RWPE1 (cell line): ENCODE data around the gene SLC36A2.
"Not testable (repeated sequence)": the region's sequence is repeated elsewhere in the genome, so short reads cannot be mapped to it uniquely, and the experiment has no call there.

Experiments
- CTCF ChIA-PET: fragments of 350-600 bp; sonication (Branson Sonifier 250); formaldehyde crosslinking; extraction: SDS; loops from one replicate; lab custom pipeline; 2021; lab: Yijun Ruan, JAX
- POLR2A ChIA-PET: fragments of 400-600 bp; formaldehyde crosslinking; extraction: SDS; loops from one replicate; lab custom pipeline; 2020; ENCODE audit warnings: antibody characterized with exemption; ENCODE audit not compliant: low non-redundant PET; lab: Yijun Ruan, JAX
- DNase-seq: peaks from one replicate; pipeline ENCODE4 v3.0.0; 2012; ENCODE audit warnings: low spot score
- H3K27ac ChIP-seq: fragments of 450-650 bp; 2 replicates; pipeline ENCODE4 v1.5.1; 2017
- TF ChIP-seq, protein P1 (sequence below): fragments of 450-650 bp; conservative IDR thresholded peaks from 2 replicates; pipeline ENCODE4 v1.5.1; 2017; ENCODE audit warnings: low read depth, mild to moderate bottlenecking

The SLC36A2 gene

DNA sequence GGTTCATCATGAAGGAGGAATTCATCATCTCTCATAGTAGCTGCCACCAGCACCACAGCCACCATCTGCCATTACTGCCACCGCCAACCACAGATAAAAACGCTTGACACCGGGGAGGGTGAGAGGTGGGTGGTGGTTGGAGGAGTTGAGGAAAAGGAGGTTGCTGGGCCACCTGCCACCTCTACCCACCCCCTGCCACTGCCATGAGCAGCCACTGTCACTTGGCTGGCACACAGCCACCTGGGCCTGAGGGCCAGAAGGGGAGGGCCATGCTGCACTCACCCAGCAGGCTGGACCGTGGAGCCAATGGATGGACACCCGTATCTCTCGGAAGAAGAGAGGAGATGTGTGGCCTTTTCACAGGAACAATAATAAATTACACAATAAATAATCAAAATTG lies 31.3 kb upstream of the SLC36A2 start:
- DNase-seq, result no peak
- H3K27ac ChIP-seq, result no peak overlapping the region
- ChIA-PET CTCF (no interaction called here), POLR2A (no interaction called here)
- TF ChIP-seq, protein P1, sequence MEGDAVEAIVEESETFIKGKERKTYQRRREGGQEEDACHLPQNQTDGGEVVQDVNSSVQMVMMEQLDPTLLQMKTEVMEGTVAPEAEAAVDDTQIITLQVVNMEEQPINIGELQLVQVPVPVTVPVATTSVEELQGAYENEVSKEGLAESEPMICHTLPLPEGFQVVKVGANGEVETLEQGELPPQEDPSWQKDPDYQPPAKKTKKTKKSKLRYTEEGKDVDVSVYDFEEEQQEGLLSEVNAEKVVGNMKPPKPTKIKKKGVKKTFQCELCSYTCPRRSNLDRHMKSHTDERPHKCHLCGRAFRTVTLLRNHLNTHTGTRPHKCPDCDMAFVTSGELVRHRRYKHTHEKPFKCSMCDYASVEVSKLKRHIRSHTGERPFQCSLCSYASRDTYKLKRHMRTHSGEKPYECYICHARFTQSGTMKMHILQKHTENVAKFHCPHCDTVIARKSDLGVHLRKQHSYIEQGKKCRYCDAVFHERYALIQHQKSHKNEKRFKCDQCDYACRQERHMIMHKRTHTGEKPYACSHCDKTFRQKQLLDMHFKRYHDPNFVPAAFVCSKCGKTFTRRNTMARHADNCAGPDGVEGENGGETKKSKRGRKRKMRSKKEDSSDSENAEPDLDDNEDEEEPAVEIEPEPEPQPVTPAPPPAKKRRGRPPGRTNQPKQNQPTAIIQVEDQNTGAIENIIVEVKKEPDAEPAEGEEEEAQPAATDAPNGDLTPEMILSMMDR, result no peak

DNA sequence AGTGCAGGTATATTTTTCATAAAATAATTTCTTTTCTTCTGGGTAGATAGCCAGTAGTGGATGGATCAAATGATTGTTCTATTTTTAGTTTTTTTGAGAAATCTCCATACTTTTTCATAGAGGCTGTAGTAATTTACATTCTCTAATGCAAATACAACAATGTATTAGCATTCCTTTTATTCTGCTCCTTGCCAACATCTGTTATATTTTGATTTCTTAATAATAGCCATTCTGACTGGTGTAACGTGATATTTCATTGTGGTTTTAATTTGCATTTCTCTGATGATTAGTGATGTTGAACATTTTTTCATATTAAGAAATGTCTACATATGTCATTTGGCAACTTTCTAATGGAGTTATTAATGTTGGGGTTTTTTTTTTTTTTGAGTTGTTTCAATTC lies 27.2 kb upstream of the SLC36A2 start:
- no peak overlapping the region for H3K27ac ChIP-seq
- CTCF ChIA-PET, result no interaction called here
- TF ChIP-seq, protein P1, result no peak
- POLR2A ChIA-PET, result no interaction called here
- DNase-seq, result no peak

DNA sequence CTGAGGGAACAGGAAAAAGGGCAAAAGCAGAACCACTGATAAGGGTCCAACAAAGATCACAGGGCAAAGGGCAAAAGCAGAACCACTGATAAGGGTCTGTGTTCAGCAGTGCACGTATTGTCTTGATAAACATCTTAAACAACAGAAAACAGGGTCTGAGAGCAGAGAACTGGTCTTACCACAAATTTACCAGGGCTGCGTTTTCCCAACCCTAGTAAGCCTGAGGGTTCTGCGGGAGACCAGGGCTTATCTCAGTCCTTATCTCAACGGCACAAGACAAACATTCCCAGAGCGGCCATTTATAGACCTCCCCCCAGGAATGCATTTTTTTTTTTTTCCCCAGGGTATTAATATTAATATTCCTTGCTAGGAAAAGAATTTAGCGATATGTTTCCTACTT lies 19.7 kb upstream of the SLC36A2 start:
- DNase-seq, H3K27ac ChIP-seq, POLR2A ChIA-PET: not testable (repeated sequence)
- CTCF ChIA-PET, result interaction anchor here (0.6 kb wide), 1 partner anchor 166 kb away, joined by 3 read pairs; no protein-coding TSS in a partner anchor

DNA sequence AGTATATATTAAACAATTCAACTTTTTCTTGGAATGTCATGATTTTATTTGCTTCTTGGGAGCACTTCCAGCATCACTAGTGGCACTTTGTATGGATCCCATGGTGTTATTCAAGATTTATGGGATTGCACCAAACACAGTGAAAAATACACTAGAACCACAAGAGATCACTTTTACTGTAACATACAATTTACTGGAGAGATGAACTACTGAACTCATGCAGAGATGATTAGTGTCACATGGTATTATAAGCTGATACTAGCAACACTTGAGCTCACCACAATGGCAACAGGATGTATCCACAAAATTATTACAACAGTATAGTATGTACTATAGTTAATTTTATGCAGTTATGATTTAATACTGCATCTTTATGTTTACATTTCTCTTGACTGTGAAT lies 16.3 kb upstream of the SLC36A2 start:
- DNase-seq, result no peak
- ChIA-PET CTCF (no interaction called here), POLR2A (no interaction called here)
- TF ChIP-seq, protein P1, result no peak
- H3K27ac ChIP-seq, result no peak overlapping the region

DNA sequence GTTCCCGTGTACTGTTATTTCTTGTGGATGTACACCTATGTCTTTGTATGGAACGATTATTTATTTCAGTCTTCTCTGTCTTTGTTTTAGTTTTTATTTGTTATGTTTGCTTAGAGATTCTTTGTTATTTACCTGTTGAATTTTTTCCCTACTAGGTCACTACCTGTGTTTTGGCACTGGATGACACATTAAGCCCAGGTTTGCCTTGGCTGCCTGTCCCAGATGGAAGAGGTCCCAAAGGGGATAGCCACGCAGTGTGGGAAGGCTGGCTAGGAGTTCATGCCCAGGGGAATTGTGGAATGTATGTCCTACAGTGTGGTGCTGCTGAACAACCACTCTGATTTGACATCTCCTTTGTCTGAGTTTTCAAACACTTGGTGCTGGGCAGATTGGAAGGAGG lies 15.6 kb upstream of the SLC36A2 start:
- TF ChIP-seq, protein P1, result no peak
- DNase-seq, result no peak
- POLR2A ChIA-PET, result no interaction called here
- CTCF ChIA-PET, result no interaction called here
- H3K27ac ChIP-seq, result no peak overlapping the region

DNA sequence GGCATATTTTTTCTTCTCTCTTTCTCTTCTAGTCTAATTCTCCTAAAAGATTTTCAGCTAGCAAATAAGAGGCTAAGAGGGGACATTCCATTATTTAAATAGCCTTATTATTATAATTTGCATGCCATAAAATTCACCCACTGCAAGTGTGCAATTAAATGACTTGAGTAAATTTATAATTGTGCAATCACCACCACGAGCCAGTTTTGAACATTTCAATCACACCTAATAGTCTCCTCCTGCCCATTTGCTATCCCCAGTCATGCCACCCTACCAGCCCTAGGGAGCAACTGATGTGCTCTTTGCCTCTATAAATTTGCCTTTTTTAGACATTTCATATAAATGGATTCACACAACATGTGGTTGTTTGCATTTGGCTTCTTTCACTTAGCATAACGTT lies 12.0 kb upstream of the SLC36A2 start:
- ChIA-PET POLR2A (no interaction called here), CTCF (interaction anchor here (1.1 kb wide), 1 partner anchor 9 kb away, joined by 8 read pairs; no protein-coding TSS in a partner anchor)
- TF ChIP-seq, protein P1, result no peak
- DNase-seq, result no peak
- H3K27ac ChIP-seq, result no peak overlapping the region

DNA sequence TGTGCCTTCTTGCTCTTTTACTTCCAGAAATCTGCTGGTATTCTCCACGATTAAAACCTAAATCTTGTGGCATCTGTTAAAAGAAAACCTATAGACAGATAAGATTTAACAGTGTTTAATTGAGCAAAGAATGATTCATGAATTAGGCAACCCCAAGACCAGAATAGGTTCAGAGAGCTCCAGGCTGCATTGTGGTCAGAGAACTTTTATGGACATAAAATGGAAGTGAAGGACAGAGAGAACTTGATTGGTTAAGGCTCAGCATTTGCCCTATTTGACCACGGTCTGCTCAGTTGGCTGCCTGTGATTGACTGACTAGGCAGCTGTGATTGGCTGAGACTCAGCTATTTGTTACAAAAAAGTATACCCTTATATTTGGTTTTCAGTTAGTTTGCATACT lies 10.4 kb upstream of the SLC36A2 start:
- ChIA-PET CTCF (interaction anchor here (0.6 kb wide), 1 partner anchor 70 kb away, joined by 3 read pairs; no protein-coding TSS in a partner anchor), POLR2A (no interaction called here)
- DNase-seq, result no peak
- TF ChIP-seq, protein P1, result no peak
- no peak overlapping the region for H3K27ac ChIP-seq
